Colon (tissue), 2 donors: ENCODE measurements around the gene ENO4.

Source experiments
- FAIRE-seq: peaks from 2 replicates; lab custom pipeline; 2012; peaks lifted over from hg19 to GRCh38; lab: Jason Lieb, UNC
- donor health status: control.
- donor health status: control.

Gene ENO4

GRCh38 chr10:116831086-116831485 lies 18.2 kb upstream of the ENO4 start:
- FAIRE-seq, result no peak

GRCh38 chr10:116831790-116832189 lies 17.5 kb upstream of the ENO4 start:
- no peak for FAIRE-seq

DNA sequence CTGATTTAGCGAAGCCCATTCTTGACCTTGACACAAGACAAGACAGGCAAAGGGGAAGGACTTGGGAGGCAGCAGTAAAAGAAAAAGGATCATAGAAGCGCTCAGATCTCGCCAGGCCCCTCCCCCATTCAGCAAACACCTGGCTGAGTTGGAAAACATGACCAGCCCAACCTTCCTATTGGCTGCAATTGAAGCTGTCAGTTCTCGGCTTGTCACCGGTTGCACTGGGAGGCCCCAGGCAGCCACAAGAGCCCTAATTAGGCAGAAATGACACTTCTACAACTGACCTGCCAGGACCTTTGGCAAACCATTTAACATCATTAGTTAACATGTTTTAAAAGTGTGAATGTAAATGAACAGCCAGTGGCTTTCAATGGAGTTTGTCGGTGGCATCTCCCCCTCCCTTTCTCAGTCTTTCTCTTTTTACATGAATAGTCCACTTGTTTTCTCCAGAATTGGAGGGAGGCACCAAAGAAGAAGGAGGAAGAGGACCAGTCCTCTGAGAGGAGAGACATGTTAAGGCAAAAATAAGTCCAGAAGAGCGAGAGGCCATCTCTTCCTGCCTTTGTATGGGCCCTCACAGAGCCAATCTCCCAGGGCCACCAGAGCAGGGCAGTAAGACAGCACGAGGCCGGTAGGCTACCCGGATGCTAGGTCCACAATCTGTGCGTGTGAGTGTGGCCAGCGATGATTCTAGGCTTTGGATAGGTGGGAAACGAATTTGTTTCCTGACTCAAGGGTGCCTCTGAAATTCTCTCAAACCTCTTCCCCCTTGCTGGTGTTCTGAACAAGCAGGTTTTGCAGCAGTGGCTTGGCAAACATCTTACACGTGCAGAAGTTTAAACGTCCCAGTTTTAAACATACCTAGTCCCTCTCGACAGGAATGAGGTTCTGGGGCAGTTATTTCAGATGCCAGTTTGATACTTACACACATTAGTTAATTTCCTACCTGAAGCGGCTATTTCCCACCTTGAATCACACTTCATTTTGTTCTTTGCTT lies 15.0 kb upstream of the ENO4 start:
- no peak for FAIRE-seq

DNA sequence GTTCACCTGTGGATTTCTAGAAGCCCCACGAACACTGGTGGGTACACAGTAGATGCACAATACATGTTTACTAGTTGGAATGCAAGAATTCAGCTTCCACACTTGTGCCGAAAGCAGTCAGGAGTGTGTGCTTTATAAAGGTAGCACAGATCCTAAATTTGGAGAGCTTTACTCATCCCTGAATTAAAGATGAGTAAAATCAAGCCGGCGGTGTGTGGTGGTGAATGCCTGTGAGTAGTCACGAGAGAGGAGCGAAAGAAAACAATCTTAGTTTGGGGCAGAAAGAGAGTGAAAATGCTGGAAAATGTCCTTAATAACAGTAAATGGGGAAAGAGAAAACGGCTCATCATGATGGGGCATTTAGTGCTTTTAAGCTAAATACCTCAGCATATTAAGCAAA lies 13.6 kb upstream of the ENO4 start:
- FAIRE-seq, result no peak

- no peak for FAIRE-seq
Measured at GRCh38 chr10:116836083-116836482, 13.2 kb upstream of the ENO4 start.

DNA sequence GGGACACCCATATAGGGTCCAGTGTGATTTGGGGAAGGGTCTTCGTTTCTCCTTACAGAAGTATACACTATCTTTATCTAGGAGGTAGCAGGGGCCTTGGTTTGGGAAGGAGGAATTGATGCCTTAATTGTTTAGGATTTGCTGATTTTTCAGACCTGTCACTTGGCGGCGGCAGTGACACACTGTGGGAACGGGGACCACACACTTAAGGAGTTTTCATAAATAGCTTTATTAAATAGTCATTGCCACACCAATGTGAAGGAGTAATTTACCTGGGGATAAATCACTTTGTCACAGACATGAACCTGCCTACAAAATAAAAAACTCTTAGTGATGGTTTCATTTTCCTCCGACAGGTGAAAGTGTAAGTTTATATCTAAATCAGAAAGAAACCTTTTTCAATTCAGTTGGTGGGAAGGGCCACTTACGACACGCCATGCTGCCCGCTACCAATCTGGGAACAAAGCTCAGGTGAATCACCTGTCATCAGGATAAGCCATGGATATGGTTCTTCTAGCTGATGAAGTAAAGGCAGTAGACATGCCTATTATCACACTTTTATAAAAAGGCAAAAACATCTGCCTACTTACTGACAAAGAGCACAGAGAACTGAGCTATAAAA lies 12.3 kb upstream of the ENO4 start:
- FAIRE-seq, result no peak

GRCh38 chr10:116838143-116838725 lies 11.1 kb upstream of the ENO4 start:
- no peak for FAIRE-seq

GRCh38 chr10:116840389-116841075 lies 8.8 kb upstream of the ENO4 start:
- FAIRE-seq, result no peak

DNA sequence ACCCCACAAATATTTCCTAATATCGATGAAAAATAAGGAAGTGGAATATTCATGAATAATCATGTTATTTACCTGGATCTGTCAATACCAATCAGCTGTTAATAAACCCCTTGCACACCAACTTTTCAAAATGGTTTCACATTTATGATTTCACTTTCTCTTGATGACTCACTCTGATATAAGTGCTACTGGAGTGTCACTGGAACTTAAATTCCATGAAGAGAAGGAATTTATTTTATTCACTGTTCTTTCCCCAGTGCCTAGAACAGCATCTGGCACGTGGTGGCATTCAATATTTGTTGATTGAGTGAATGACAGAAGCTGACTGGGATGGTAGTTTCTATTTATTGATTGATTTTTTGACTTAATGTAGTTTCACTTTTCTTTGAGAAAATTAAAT lies 3.5 kb upstream of the ENO4 start:
- no peak for FAIRE-seq

DNA sequence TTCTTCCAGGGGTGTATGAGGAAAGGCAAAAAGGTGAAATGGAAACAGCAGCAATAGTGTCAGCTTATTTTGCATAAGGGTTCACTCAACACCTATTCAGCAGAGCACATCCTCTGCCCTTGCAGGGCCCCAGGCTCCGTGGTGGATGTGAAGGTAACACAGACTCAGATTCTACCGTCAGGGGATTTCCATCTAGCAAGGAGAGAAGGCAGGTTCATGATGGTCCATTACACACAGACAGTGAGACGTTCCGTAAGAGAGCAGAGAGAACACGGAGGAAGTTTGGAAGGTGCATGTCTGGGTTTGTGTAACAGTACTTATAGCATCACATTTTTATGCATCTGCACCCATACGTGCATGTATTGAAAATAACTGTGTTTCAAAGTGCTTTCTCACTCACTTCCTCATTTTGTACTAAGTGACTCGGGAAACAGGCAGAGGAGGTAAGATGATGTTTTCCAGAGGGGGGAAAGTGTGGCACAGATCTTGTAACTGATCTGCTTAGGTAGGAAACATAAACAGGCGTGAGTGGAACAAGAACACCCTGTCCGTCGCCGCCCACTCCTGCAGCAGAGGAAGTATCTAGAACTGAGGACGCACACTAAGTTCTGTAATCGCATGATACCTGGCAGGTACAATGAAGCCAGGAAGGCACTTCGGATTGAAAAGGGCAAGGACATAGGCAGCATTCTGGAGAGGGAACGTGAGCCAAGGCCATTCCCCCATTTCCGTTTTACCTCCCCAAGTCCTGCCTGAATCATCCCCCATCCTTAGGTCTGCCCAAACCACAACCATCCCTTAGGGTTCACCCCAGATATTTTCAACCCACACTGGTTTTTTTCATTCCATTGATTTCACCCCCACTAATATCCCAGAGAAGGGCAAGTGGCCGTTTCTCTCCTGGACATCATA lies 1.0 kb upstream of the ENO4 start:
- no peak for FAIRE-seq

DNA sequence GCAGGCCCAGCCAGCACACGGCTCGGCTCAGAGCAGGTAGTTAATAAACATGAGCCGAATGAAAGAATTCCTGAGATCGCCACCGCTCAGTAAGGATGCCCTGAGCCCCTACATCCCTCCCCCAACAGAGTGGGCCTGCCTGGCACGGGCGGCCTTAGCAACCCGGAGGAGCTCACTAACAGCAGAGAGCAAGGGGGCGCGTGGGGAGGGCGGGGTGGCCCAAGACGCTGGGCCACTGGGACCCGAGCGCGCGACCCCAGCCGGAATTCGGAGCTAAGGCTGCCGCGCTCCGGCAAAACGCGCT lies 403 bp upstream of the ENO4 start:
- FAIRE-seq, result no peak

DNA sequence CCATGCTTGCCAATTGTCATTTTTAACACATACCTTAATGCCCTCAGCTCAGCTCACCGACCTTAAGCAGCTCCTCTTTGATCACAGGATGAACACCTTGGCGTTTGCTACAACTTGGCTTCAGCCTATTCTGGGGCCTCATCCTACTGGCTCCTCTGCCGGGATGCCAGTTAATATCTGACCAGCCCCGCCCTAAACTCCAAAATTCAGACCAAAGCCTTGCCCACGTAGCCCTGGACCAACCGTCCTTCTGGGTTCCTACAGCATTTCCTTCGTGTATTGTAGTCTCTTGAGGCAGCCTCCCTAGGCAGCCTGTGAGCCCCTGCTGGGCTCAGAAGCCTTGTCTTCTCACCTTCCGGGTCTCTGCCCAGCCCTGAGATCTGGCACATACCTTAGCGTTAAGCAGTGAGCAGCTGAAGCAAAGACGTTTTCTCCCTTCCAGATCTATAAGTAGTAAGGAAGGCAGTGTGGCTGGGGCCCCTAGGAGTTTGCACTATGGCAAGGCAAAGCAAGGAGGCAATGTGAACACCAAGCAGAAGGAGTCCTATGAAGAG lies 836 bp downstream of the ENO4 start:
- no peak for FAIRE-seq

DNA sequence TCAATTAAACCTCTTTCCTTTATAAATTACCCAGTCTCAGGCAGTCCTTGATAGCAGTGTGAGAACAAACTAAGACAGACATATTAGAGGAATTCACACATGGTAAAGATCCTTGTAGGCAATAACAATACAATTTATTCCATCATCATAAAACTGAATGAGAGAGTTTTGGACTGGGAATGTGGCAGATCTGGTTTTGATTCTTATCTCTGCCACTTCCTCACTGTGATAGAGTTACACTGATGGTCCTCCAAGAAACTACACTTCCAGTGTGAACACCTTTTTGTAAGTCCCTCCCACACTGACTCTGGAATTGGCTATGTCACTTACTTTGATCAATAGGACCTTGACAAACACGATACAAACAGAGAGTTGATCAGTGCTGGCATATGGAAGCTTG lies 2.9 kb downstream of the ENO4 start:
- no peak for FAIRE-seq

- FAIRE-seq, result no peak
Measured at GRCh38 chr10:116853287-116853686, 4.0 kb downstream of the ENO4 start.

DNA sequence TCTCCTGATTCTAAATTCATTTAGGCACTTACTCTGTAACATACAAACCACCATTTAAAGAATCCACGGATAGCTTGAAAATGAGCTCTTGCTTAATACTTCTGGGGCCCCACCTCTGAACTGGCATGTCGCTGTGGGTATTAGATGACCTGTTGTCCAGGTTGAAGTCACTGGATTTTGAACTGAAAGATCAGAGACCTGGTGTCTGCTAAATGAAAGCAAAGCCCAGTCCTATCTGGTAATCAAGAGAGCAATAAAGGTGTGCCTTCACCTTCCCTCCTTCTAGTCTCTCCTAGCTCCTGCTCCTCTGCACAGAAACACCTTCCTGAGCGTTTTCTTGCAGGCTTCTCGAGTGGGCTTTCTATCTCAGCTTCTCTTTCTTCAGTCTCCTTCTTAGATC lies 4.4 kb downstream of the ENO4 start:
- FAIRE-seq, result no peak

GRCh38 chr10:116857156-116857555 lies 7.9 kb downstream of the ENO4 start:
- FAIRE-seq, result no peak

DNA sequence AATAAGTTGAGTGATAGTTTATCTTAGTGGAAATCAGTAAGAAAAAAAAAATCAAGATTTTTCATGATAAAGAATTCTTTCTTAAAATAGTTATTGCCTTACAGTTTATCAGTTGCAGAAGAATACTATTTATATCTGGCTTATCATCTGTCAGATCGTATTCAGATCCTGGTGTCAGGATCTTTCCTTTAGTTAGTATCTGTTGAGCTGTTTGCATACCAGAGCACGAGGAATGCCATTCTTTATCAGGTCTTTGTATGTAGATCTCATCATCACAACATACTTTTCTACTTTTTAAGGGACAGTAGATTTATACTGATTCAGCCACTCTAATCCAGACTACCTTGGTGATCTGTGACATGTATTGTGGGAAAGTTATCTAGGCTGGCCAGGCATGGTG lies 12.5 kb downstream of the ENO4 start:
- FAIRE-seq, result no peak

DNA sequence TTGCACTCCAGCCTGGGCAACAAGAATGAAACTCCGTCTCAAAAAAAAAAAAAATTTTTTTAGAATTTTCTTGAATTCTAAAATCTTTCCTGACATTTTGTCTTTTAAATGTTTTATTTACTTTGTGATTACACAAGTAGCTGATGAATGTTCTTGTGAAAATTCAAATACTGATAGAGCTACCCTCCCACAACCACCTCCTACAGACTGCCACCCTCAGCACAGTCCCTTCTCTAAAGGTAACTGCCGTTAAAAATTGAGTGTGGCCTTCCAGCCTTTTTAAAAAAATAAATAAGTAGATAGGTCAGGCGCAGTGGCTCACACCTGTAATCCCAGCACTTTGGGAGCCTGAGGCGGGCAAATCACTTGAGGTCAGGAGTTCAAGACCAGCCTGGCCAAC lies 15.1 kb downstream of the ENO4 start:
- no peak for FAIRE-seq

GRCh38 chr10:116866066-116866465 lies 16.8 kb downstream of the ENO4 start:
- FAIRE-seq, result no peak

DNA sequence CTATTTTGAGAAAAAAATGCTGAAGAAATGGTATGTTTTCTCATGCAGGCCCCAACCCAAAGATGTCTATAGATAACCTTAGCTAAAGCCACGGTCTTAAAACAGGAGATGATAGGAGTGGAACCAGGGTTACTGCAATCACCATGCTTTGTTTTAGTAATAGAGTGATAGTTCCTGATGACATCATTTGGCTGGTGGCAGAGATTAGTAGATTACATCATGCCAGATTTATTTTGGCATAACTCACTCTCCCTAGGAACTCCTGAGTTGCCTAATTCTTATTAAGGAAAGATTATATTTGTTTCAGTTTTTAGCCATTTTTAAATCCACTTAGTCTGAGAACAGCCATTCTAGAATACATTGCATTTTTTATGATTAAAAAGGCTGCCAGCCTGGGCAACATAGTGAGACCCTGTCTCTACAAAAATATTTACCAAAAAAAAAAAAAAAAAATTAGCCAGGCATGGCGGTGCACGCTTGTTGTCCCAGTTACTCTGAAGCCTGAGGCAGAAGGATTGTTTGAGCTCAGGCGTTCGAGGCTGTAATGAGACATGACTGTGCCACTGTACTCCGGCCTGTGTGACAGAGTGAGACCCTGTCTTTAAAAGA lies 17.8 kb downstream of the ENO4 start:
- no peak for FAIRE-seq

GRCh38 chr10:116868198-116868676 lies 18.9 kb downstream of the ENO4 start:
- no peak for FAIRE-seq
